Endothelial cell of umbilical vein (primary cell): Measurements from ENCODE around the gene ITGA3. TPM values are rescaled to one million over a fixed set of nuclear protein-coding genes. Genes with fewer than 3 reads are reported as not detected.

ENCODE experiments used
- BruUV-seq: library from RNA; stranded (reverse); fragments of 400-500 nt; replicated peaks from 2 replicates; lab custom pipeline; 2021; lab: Mats Ljungman, UMichigan
- CTCF ChIA-PET: fragments of 300-600, 350-600 bp; sonication (Branson Sonifier 250); formaldehyde crosslinking; loops from one replicate; lab custom pipeline; 2021; ENCODE audit warnings: antibody characterized with exemption, inconsistent platforms; lab: Charles Lee
- POLR2A ChIA-PET: fragments of 300-600, 350-600 bp; sonication (Branson Sonifier 250); formaldehyde crosslinking; loops from one replicate; lab custom pipeline; 2021; ENCODE audit warnings: antibody characterized with exemption, inconsistent platforms; lab: Charles Lee
- DNase-seq: peaks from one replicate; pipeline ENCODE4 v3.0.0-alpha.2; 2011; ENCODE audit warnings: low read depth, low spot score
- FAIRE-seq: peaks from 2 replicates; lab custom pipeline; 2011; peaks lifted over from hg19 to GRCh38; lab: Jason Lieb, UNC
- H2AFZ ChIP-seq: 2 replicates; pipeline ENCODE4 v1.6.0; 2012; ENCODE audit warnings: low read depth, low read length, control low read depth, inconsistent platforms
- H3K27ac ChIP-seq: 2 replicates; pipeline ENCODE4 v1.5.1; 2011; ENCODE audit warnings: low read depth, mild to moderate bottlenecking, control low read depth, low read length, moderate library complexity; ENCODE audit not compliant: insufficient read depth
- H3K27me3 ChIP-seq, 2 experiments: 2 replicates each; pipeline versions ENCODE4 v1.6.0 to v1.6.1; 2011; ENCODE audit warnings: low read length in 2 of 2, mixed read lengths in 1 of 2; ENCODE audit not compliant: control insufficient read depth in 2 of 2, insufficient read depth in 2 of 2
- H3K36me3 ChIP-seq, 2 experiments: 2 replicates in 1 of 2; 3 replicates in 1 of 2; pipeline ENCODE4 v1.5.1; 2011; ENCODE audit warnings: low read length in 2 of 2, mild to moderate bottlenecking in 1 of 2, moderate library complexity in 1 of 2; ENCODE audit not compliant: control insufficient read depth in 2 of 2, insufficient read depth in 2 of 2; ENCODE audit errors: extremely low read depth in 1 of 2
- H3K4me1 ChIP-seq: 3 replicates; pipeline ENCODE4 v1.5.1; 2011; ENCODE audit warnings: mild to moderate bottlenecking, low read length; ENCODE audit not compliant: control insufficient read depth, insufficient read depth; ENCODE audit errors: extremely low read depth
- H3K4me2 ChIP-seq: 2 replicates; pipeline ENCODE4 v1.6.1; 2011; ENCODE audit warnings: low read length, control low read depth, mixed read lengths; ENCODE audit not compliant: insufficient read depth
- H3K4me3 ChIP-seq, 3 experiments: fragments of 200-600 bp in 1 of 3; sonication (generic), shearing (Covaris generic) in 1 of 3; replicated peaks in 1 of 3; 2 replicates each; pipeline ENCODE4 v1.5.1; 2011 to 2016; ENCODE audit warnings: control low read depth in 3 of 3, low read length in 3 of 3, mild to moderate bottlenecking in 2 of 3, inconsistent platforms in 1 of 3, low read depth in 1 of 3, moderate library complexity in 1 of 3; ENCODE audit not compliant: insufficient read depth in 1 of 3
- H3K79me2 ChIP-seq: 2 replicates; pipeline ENCODE4 v1.6.0; 2012; ENCODE audit warnings: low read length, inconsistent platforms; ENCODE audit not compliant: control insufficient read depth, insufficient read depth
- H3K9ac ChIP-seq: replicated peaks from 2 replicates; pipeline ENCODE3; 2011; ENCODE audit warnings: low read length, control low read depth; ENCODE audit not compliant: insufficient read depth; ENCODE audit errors: extremely low read depth
- H3K9me1 ChIP-seq: replicated peaks from 3 replicates; pipeline ENCODE4 v1.6.0; 2011; ENCODE audit warnings: mild to moderate bottlenecking, low read length; ENCODE audit not compliant: control insufficient read depth, insufficient read depth; ENCODE audit errors: extremely low read depth
- H3K9me3 ChIP-seq: replicated peaks from 2 replicates; pipeline ENCODE4 v1.5.1; 2012; ENCODE audit warnings: low read length, inconsistent platforms; ENCODE audit not compliant: control insufficient read depth, insufficient read depth
- H4K20me1 ChIP-seq: replicated peaks from 2 replicates; pipeline ENCODE3; 2011; ENCODE audit warnings: mild to moderate bottlenecking, low read length; ENCODE audit not compliant: control insufficient read depth, insufficient read depth; ENCODE audit errors: extremely low read depth
- CTCF ChIP-seq, 2 donors: IDR thresholded peaks; 1 replicate in 1 of 2; 2 replicates in 1 of 2; pipeline ENCODE4 v1.5.1; 2011; ENCODE audit warnings: low read length in 2 of 2, mild to moderate bottlenecking in 2 of 2, moderate library complexity in 2 of 2, control low read depth in 1 of 2, inconsistent platforms in 1 of 2, low read depth in 1 of 2; ENCODE audit not compliant: insufficient read depth in 1 of 2; ENCODE audit errors: extremely low read depth in 1 of 2
- EZH2 ChIP-seq: IDR thresholded peaks from 2 replicates; pipeline ENCODE4 v1.6.1; 2012; ENCODE audit warnings: borderline replicate concordance, low read depth, mild to moderate bottlenecking, moderate library complexity, low read length, inconsistent platforms; ENCODE audit not compliant: severe bottlenecking
- FOS ChIP-seq: IDR thresholded peaks from 2 replicates; pipeline ENCODE4 v1.6.1; 2011; ENCODE audit warnings: mild to moderate bottlenecking, low read length, moderate library complexity, borderline replicate concordance; ENCODE audit not compliant: insufficient read depth
- GATA2 ChIP-seq: IDR thresholded peaks from 2 replicates; pipeline ENCODE4 v1.7.0; 2011; ENCODE audit warnings: low read depth, mild to moderate bottlenecking, moderate library complexity, mixed read lengths, low read length; ENCODE audit not compliant: insufficient read length, insufficient read depth
- JUN ChIP-seq: IDR thresholded peaks from 2 replicates; pipeline ENCODE4 v1.6.1; 2011; ENCODE audit warnings: borderline replicate concordance, low read depth; ENCODE audit not compliant: insufficient read length, insufficient read depth
- MAX ChIP-seq: IDR thresholded peaks from 2 replicates; pipeline ENCODE4 v1.6.1; 2011; ENCODE audit not compliant: insufficient read depth, insufficient read length
- MYC ChIP-seq: IDR thresholded peaks from one replicate; pipeline ENCODE4 v1.6.1; 2011; ENCODE audit warnings: mild to moderate bottlenecking, low read depth, low read length
- POLR2A ChIP-seq: IDR thresholded peaks from 2 replicates; pipeline ENCODE4 v1.6.1; 2012; ENCODE audit warnings: low read depth, mild to moderate bottlenecking, control low read depth, low read length
- POLR2AphosphoS5 ChIP-seq: IDR thresholded peaks from 2 replicates; pipeline ENCODE4 v1.6.1; 2012; ENCODE audit warnings: low read depth, mild to moderate bottlenecking, control low read depth, low read length, moderate library complexity; ENCODE audit not compliant: insufficient read depth
- dilution Hi-C: fragments of 300-500 bp; cut with MboI; formaldehyde crosslinking; loops from one replicate; pipeline ENCODE4 v1.15.0; 2019; ENCODE audit warnings: low sequenced_read_pairs; ENCODE audit not compliant: extremely low pct_ligation_motif_present
- intact Hi-C: fragments of 100-400 bp; cut with micrococcal nuclease; formaldehyde crosslinking; loops from one replicate; pipeline ENCODE4 v1.10.0; 2022
- polyA plus RNA-seq, 4 experiments: library from polyadenylated mRNA; depleted of rRNA in 3 of 4; stranded (reverse) in 3 of 4; unstranded in 1 of 4; fragments of >200 nt; gene quantifications; 2 replicates each; pipeline versions ENCODE4 v1.2.1 to v1.2.3, GENCODE V29; 2011 to 2012; ENCODE audit warnings: missing spikeins in 1 of 4
- total RNA-seq: library from RNA; stranded (reverse); gene quantifications from 2 replicates; pipeline ENCODE4 v1.2.3, GENCODE V29; 2021

The ITGA3 gene
- total and polyA plus RNA-seq, 2 donors (not counting 3 experiments of a cell fraction or from before 2014, with no cell fraction given), result 92.7 to 112 TPM

- no peak for DNase-seq
- H3K9me1 ChIP-seq, result no peaks in the 10 kb centered on the region
- intact Hi-C loops (no loop called here), dilution Hi-C loops (no loop called here)
- H3K4me2 ChIP-seq, result no peak overlapping the region
- no peaks in the 10 kb centered on the region for H3K4me1 ChIP-seq
- no peak overlapping the region for H3K27ac ChIP-seq
- no peak overlapping the region for H3K9ac ChIP-seq
- no peaks in the 10 kb centered on the region for H3K79me2 ChIP-seq
- no peak overlapping the region for H2AFZ ChIP-seq
- ChIA-PET POLR2A (no interaction called here), CTCF (interaction anchor here (0.7 to 7.8 kb wide), 6 partner anchors 10 to 219 kb away, joined by 3 to 84 read pairs (median 8); partner anchors contain the start of gene ITGA3)
- no TSS peak for BruUV-seq
- no peaks in the 10 kb centered on the region for H4K20me1 ChIP-seq
- H3K27me3 ChIP-seq, result no peaks in the 10 kb centered on the region
- peaks cover 6 to 40% of the 10 kb centered on the region in 2 experiments for H3K36me3 ChIP-seq
- FAIRE-seq, result no peak
- H3K4me3 ChIP-seq, result no peak overlapping the region
- TF ChIP-seq POLR2AphosphoS5 (no peak), JUN (no peak), POLR2A (no peak), FOS (no peak), EZH2 (no peak), MYC (no peak), CTCF (IDR thresholded peaks at IDR 0.05; ENCODE audit: extremely low read depth in 1 of 2, insufficient read depth in 1 of 2, low read depth in 1 of 2, low read length in 2 of 2) (no peak), MAX (no peak), GATA2 (no peak)
- H3K9me3 ChIP-seq, result no peaks in the 10 kb centered on the region
Measured at GRCh38 chr17:50080827-50081226, 24.9 kb downstream of the ITGA3 start.
